NT2/D1 (cell line): ENCODE results near the gene TINCR.
"Not testable (repeated sequence)": the region's sequence is repeated elsewhere in the genome, so short reads cannot be mapped to it uniquely, and the experiment has no call there.

ENCODE experiments used
- SUZ12 ChIP-seq: IDR thresholded peaks from 2 replicates; pipeline ENCODE4 v1.6.1; 2011; ENCODE audit not compliant: insufficient read length, insufficient read depth; ENCODE audit errors: extremely low read depth
- YY1 ChIP-seq: IDR thresholded peaks from 2 replicates; pipeline ENCODE4 v1.6.1; 2011; ENCODE audit not compliant: insufficient read length, insufficient read depth
- ZNF274 ChIP-seq: IDR thresholded peaks from 2 replicates; pipeline ENCODE4 v1.6.1; 2011; ENCODE audit warnings: mild to moderate bottlenecking, low read depth, low read length

DNA sequence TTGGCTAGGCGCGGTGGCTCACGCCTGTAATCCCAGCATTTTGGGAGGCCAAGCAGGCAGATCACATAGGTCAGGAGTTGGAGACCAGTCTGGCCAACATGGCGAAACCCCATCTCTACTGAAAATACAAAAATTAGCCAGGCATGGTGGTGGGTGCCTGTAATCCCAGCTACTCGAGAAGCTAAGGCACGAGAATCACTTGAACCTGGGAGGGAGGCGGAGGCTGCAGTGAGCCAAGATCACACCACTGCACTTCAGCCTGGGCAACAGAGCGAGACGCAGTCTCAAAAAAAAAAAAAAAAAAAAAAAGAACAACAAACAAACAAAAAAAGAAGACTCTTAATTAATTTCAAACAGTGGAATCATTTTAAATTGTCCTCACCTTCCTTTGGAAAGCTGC, 41.0 kb upstream of the TINCR start:
- not testable (repeated sequence) for TF ChIP-seq YY1, ZNF274, SUZ12
